HepG2 (cell line): ENCODE measurements around the gene UCN2.

Experiments used
- ARNT2 ChIP-seq: sonication (generic); formaldehyde crosslinking; IDR thresholded peaks from 2 replicates; pipeline ENCODE4 v1.8.0; 2022; ENCODE audit warnings: mild to moderate bottlenecking, low read depth, missing genetic modification reagents, moderate library complexity
- MXD4 ChIP-seq: IDR thresholded peaks from 2 replicates; pipeline ENCODE4 v1.6.1; 2016; ENCODE audit warnings: mild to moderate bottlenecking, missing biosample characterization, missing genetic modification reagents
- PATZ1 ChIP-seq: sonication (generic); formaldehyde crosslinking; IDR thresholded peaks from 2 replicates; pipeline ENCODE4 v1.4.0; 2020; ENCODE audit warnings: missing genetic modification reagents
- PRDM4 ChIP-seq: sonication (generic); formaldehyde crosslinking; IDR thresholded peaks from 2 replicates; pipeline ENCODE4 v1.9.0; 2021; ENCODE audit warnings: missing genetic modification reagents, borderline replicate concordance
- TF ChIP-seq, protein P1 (sequence below): IDR thresholded peaks from 2 replicates; pipeline ENCODE4 v1.6.1; 2016; ENCODE audit warnings: missing compliant biosample characterization, missing genetic modification reagents, borderline replicate concordance

DNA sequence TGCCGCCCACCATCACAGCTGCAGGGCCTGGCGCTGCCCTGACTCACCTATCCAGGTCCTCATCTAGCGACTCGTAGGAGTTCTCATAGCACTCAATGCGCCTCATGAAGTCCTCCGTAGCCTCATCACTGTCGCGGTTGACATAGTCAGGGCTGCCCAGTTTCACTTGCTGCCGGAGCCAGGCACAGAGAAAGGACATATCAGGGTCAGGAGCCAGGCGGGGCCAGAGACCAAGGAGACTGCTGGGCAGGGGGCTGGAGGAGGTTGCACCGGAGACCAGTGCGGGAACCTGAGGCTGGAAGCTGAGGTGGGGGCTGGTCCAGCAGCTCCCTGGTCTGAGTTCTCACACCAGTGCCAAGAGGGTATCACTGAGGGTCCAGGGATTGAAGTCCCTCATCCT is 25.1 kb downstream of the UCN2 start:
- TF ChIP-seq, protein P1, sequence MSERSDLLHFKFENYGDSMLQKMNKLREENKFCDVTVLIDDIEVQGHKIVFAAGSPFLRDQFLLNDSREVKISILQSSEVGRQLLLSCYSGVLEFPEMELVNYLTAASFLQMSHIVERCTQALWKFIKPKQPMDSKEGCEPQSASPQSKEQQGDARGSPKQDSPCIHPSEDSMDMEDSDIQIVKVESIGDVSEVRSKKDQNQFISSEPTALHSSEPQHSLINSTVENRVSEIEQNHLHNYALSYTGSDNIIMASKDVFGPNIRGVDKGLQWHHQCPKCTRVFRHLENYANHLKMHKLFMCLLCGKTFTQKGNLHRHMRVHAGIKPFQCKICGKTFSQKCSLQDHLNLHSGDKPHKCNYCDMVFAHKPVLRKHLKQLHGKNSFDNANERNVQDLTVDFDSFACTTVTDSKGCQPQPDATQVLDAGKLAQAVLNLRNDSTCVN (CRISPR knock-in tag) = no peak
- TF ChIP-seq PRDM4 (CRISPR knock-in tag) = no peak
- no peak for TF ChIP-seq PATZ1 (CRISPR knock-in tag)
- TF ChIP-seq ARNT2 = no peak
- TF ChIP-seq MXD4 (CRISPR knock-in tag) = no peak
